Esophagus squamous epithelium (tissue), 5 donors: ENCODE data around the gene TUBB2B. TPM values are rescaled to one million over a fixed set of nuclear protein-coding genes. Genes with fewer than 3 reads are reported as not detected.
"Not testable (repeated sequence)": the region's sequence is repeated elsewhere in the genome, so short reads cannot be mapped to it uniquely, and the experiment has no call there.

Experiments used
- DNase-seq: peaks from one replicate; lab custom pipeline; 2025; lab: John Stamatoyannopoulos, UW
- H3K27ac ChIP-seq, 4 donors: fragments of 200-600 bp; sonication (generic); one replicate each; pipeline ENCODE4 v1.5.1; 2016 to 2019; ENCODE audit warnings: mild to moderate bottlenecking in 1 of 4
- H3K27me3 ChIP-seq, 4 donors: fragments of 200-600 bp; sonication (generic); 1 replicate in 3 of 4; 2 replicates in 1 of 4; pipeline versions ENCODE4 v1.5.1 to v1.6.0; 2017 to 2021; ENCODE audit warnings: antibody characterized with exemption in 1 of 4
- H3K36me3 ChIP-seq, 3 donors: fragments of 200-600 bp; sonication (generic); one replicate each; pipeline ENCODE4 v1.5.1; 2016 to 2019
- H3K4me1 ChIP-seq, 3 donors: fragments of 200-600 bp; sonication (generic); one replicate each; pipeline ENCODE4 v1.5.1; 2017 to 2019
- H3K4me3 ChIP-seq, 4 donors: fragments of 200-600 bp; sonication (generic); 1 replicate in 3 of 4; 2 replicates in 1 of 4; pipeline ENCODE4 v1.5.1; 2016 to 2019; ENCODE audit warnings: mild to moderate bottlenecking in 2 of 4, moderate library complexity in 1 of 4
- H3K9me3 ChIP-seq, 3 donors: fragments of 200-600 bp; sonication (generic); one replicate each; pipeline ENCODE4 v1.5.1; 2016 to 2019
- CTCF ChIP-seq, 6 experiments: fragments of 450-650 bp in 4 of 6; fragments of 200-600 bp in 2 of 6; sonication (generic) in 2 of 6; IDR thresholded peaks; one replicate each; pipeline ENCODE4 v1.5.1; 2016 to 2019; ENCODE audit warnings: antibody characterized with exemption in 6 of 6, mild to moderate bottlenecking in 4 of 6, moderate library complexity in 4 of 6
- POLR2A ChIP-seq, 4 donors: fragments of 450-650 bp; IDR thresholded peaks; one replicate each; pipeline ENCODE4 v1.6.1; 2017; ENCODE audit warnings: antibody characterized with exemption in 4 of 4, mild to moderate bottlenecking in 4 of 4, moderate library complexity in 3 of 4
- WGBS, 2 donors: methylation state at CpG; one replicate each; pipeline ENCODE4 v1.1.5; 2018; 5-methylcytosine and 5-hydroxymethylcytosine counted together
- intact Hi-C: fragments of 100-400 bp; cut with DNase I; formaldehyde crosslinking; loops from one replicate; pipeline ENCODE4 v1.15.0; 2022
- total RNA-seq, 4 donors: library from RNA; depleted of rRNA; stranded (reverse); fragments of >200 nt; gene quantifications; one replicate each; pipeline ENCODE4 v1.1.0, GENCODE V29; 2016
- donor health status: DM: yes; HTN: yes; CAD: no.

Gene TUBB2B
- total RNA-seq, 4 donors from 2014 or later: 1.6 to 5.0 (median 3.2) TPM

- 75 to 90% methylated on average over 1 of the region's 3 CpGs for WGBS, 2 donors
- TF ChIP-seq POLR2A (IDR thresholded peaks at IDR 0.05): no peak
- no peak overlapping the region for H3K27ac ChIP-seq
- H3K36me3 ChIP-seq: no peaks in the 10 kb centered on the region
- no peak for DNase-seq
- H3K9me3 ChIP-seq: no peaks in the 10 kb centered on the region
- intact Hi-C loops: no loop called here
- H3K4me1 ChIP-seq: no peaks in the 10 kb centered on the region
- no peaks in the 10 kb centered on the region for H3K27me3 ChIP-seq
- no peak overlapping the region for H3K4me3 ChIP-seq
Measured at GRCh38 chr6:3186974-3187382, 40.5 kb downstream of the TUBB2B start.

GRCh38 chr6:3183066-3183465 lies 44.4 kb downstream of the TUBB2B start:
- Histone ChIP-seq H3K27ac (no peak overlapping the region), H3K27me3 (peaks cover 0 to 7% (median 0%) of the 10 kb centered on the region in 4 donors), H3K4me3 (no peak overlapping the region), H3K9me3 (no peaks in the 10 kb centered on the region), H3K36me3 (no peaks in the 10 kb centered on the region), H3K4me1 (peaks cover 0 to 7% (median 0%) of the 10 kb centered on the region in 3 donors)
- DNase-seq: no peak
- TF ChIP-seq POLR2A (IDR thresholded peaks at IDR 0.05): no peak
- no peak for TF ChIP-seq CTCF (IDR thresholded peaks at IDR 0.05)
- WGBS, 2 donors: 77 to 84% methylated on average over 4 of the region's 4 CpGs
- intact Hi-C loops: no loop called here

GRCh38 chr6:3181105-3181504 lies 46.3 kb downstream of the TUBB2B start:
- no peak for TF ChIP-seq CTCF (IDR thresholded peaks at IDR 0.05)
- no peak for TF ChIP-seq POLR2A (IDR thresholded peaks at IDR 0.05)
- 61 to 74% methylated on average over 2 of the region's 2 CpGs for WGBS, 2 donors
- Histone ChIP-seq H3K4me3 (no peak overlapping the region), H3K27me3 (peaks cover 0 to 7% (median 0%) of the 10 kb centered on the region in 4 donors), H3K36me3 (no peaks in the 10 kb centered on the region), H3K9me3 (no peaks in the 10 kb centered on the region), H3K4me1 (peaks cover 0 to 13% (median 0%) of the 10 kb centered on the region in 3 donors), H3K27ac (no peak overlapping the region)
- intact Hi-C loops: no loop called here
- no peak for DNase-seq

GRCh38 chr6:3179945-3180344 lies 47.5 kb downstream of the TUBB2B start:
- intact Hi-C loops, H3K27ac ChIP-seq, H3K9me3 ChIP-seq, DNase-seq, H3K36me3 ChIP-seq, H3K27me3 ChIP-seq: not testable (repeated sequence)
- WGBS, 2 donors: 63 to 72% methylated on average over 5 to 6 of the region's 8 CpGs
- Histone ChIP-seq H3K4me3 (peak overlapping the region in 1 of 4 donors; percentile 45), H3K4me1 (peaks cover 0 to 13% (median 0%) of the 10 kb centered on the region in 3 donors)

- peaks cover 0 to 13% (median 0%) of the 10 kb centered on the region in 3 donors for H3K4me1 ChIP-seq
- H3K36me3 ChIP-seq, H3K4me3 ChIP-seq, DNase-seq, H3K27me3 ChIP-seq, H3K27ac ChIP-seq, H3K9me3 ChIP-seq, intact Hi-C loops: not testable (repeated sequence)
- WGBS, 2 donors: 29 to 58% methylated on average over 3 to 4 of the region's 8 CpGs
Measured at GRCh38 chr6:3178666-3179065, 48.8 kb downstream of the TUBB2B start.

GRCh38 chr6:3176562-3177355 lies 50.7 kb downstream of the TUBB2B start:
- H3K27me3 ChIP-seq: peaks cover 0 to 7% (median 0%) of the 10 kb centered on the region in 4 donors
- H3K4me3 ChIP-seq: no peak overlapping the region
- WGBS, 2 donors: 62 to 70% methylated on average over 1 to 5 of the region's 22 CpGs
- H3K27ac ChIP-seq: no peak overlapping the region
- intact Hi-C loops: no loop called here
- no peak for TF ChIP-seq CTCF (IDR thresholded peaks at IDR 0.05)
- TF ChIP-seq POLR2A (IDR thresholded peaks at IDR 0.05): no peak
- no peaks in the 10 kb centered on the region for H3K9me3 ChIP-seq
- no peaks in the 10 kb centered on the region for H3K36me3 ChIP-seq
- DNase-seq: no peak
- peaks cover 0 to 13% (median 0%) of the 10 kb centered on the region in 3 donors for H3K4me1 ChIP-seq
